ENCODE data around the gene SPNS2. TPM values are rescaled to one million over a fixed set of nuclear protein-coding genes. Genes with fewer than 3 reads are reported as not detected.

The SPNS2 gene
- total RNA-seq (2022; extraction: Qiagen RNA extraction): 7.3 to 14.4 TPM (median 12.0 TPM) in 5 replicates

GRCh38 chr17:4498461-4499397 lies at the start of gene SPNS2:
TSS of gene SPNS2 (plus strand) at chr17:4498881. CDS start at chr17:4499048, 167 bp downstream.

GRCh38 chr17:4554997-4555799 lies 56.5 kb downstream of the SPNS2 start, which contains the start of gene MYBBP1A:
TSS of gene MYBBP1A (minus strand) at chr17:4555384. CDS start at chr17:4555324, 60 bp downstream.

GRCh38 chr17:4560421-4560820 lies 61.7 kb downstream of the SPNS2 start, which contains the start of gene GGT6:
TSS of gene GGT6 (minus strand) at chr17:4560577. CDS start at chr17:4560521, 56 bp downstream.

GRCh38 chr17:4584101-4584916 lies 85.6 kb downstream of the SPNS2 start, which contains the start of gene SMTNL2:
TSS of gene SMTNL2 (plus strand) at chr17:4584529. CDS start at chr17:4584606, 77 bp downstream.

Other genes with a start within 250 kb of the SPNS2 start
- 27.5 to 36.1 TPM (median 33.2 TPM) in 5 replicates for gene ANKFY1, start 234.9 kb upstream of the SPNS2 start, total RNA-seq (2022; extraction: Qiagen RNA extraction)
- gene UBE2G1, start 132.2 kb upstream of the SPNS2 start, total RNA-seq (2022; extraction: Qiagen RNA extraction): 81.5 to 94.8 TPM (median 87.8 TPM) in 5 replicates
- 0.06 to 0.23 TPM (median 0.07 TPM) in 3 of 5 replicates, not detected in the others for gene SPNS3, start 64.9 kb upstream of the SPNS2 start, total RNA-seq (2022; extraction: Qiagen RNA extraction)
- 89.4 to 115 TPM (median 113 TPM) in 5 replicates for gene MYBBP1A, start 56.5 kb downstream of the SPNS2 start, total RNA-seq (2022; extraction: Qiagen RNA extraction)
- gene GGT6, start 61.7 kb downstream of the SPNS2 start, total RNA-seq (2022; extraction: Qiagen RNA extraction): not detected in 5 replicates
- gene SMTNL2, start 85.6 kb downstream of the SPNS2 start, total RNA-seq (2022; extraction: Qiagen RNA extraction): 0.36 to 0.87 TPM (median 0.57 TPM) in 5 replicates
- 0.06 to 0.20 TPM (median 0.12 TPM) in 5 replicates for gene ALOX15, start 142.8 kb downstream of the SPNS2 start, total RNA-seq (2022; extraction: Qiagen RNA extraction)
- 62.4 to 80.2 TPM (median 79.2 TPM) in 5 replicates for gene PELP1, start 205.3 kb downstream of the SPNS2 start, total RNA-seq (2022; extraction: Qiagen RNA extraction)
- 49.6 to 68.0 TPM (median 61.1 TPM) in 5 replicates for gene ARRB2, start 211.8 kb downstream of the SPNS2 start, total RNA-seq (2022; extraction: Qiagen RNA extraction)
- 41.0 to 45.6 TPM (median 43.0 TPM) in 5 replicates for gene MED11, start 232.5 kb downstream of the SPNS2 start, total RNA-seq (2022; extraction: Qiagen RNA extraction)
- gene ZMYND15, start 241.0 kb downstream of the SPNS2 start, total RNA-seq (2022; extraction: Qiagen RNA extraction): 0.24 to 0.91 TPM (median 0.52 TPM) in 5 replicates
- gene CXCL16, start 241.0 kb downstream of the SPNS2 start, total RNA-seq (2022; extraction: Qiagen RNA extraction): 15.4 to 19.5 TPM (median 18.5 TPM) in 5 replicates

Data from A549 treated with CORT108297 at 1 μM for 4 hours (cell line).